Esophagus (tissue), 2 donors: Measurements from ENCODE around the gene KCTD16. TPM values are rescaled to one million over a fixed set of nuclear protein-coding genes. Genes with fewer than 3 reads are reported as not detected.

Experiments used
- H3K27ac ChIP-seq, 2 donors: one replicate each; pipeline ENCODE4 v1.5.1; 2013; ENCODE audit warnings: low read depth in 2 of 2, mild to moderate bottlenecking in 2 of 2, inconsistent platforms in 1 of 2, low read length in 1 of 2, moderate library complexity in 1 of 2
- H3K27me3 ChIP-seq, 2 donors: one replicate each; pipeline ENCODE4 v1.6.1; 2013; ENCODE audit warnings: low read length in 2 of 2, control low read depth in 1 of 2, mild to moderate bottlenecking in 1 of 2; ENCODE audit not compliant: insufficient read depth in 2 of 2, control insufficient read depth in 1 of 2
- H3K36me3 ChIP-seq, 2 donors: one replicate each; pipeline ENCODE4 v1.6.1; 2013; ENCODE audit warnings: low read length in 1 of 2; ENCODE audit not compliant: control insufficient read depth in 2 of 2, insufficient read depth in 2 of 2
- H3K4me1 ChIP-seq, 2 donors: one replicate each; pipeline ENCODE4 v1.6.1; 2013; ENCODE audit warnings: low read length in 1 of 2; ENCODE audit not compliant: control insufficient read depth in 2 of 2, insufficient read depth in 2 of 2
- H3K4me3 ChIP-seq, 2 donors: one replicate each; pipeline ENCODE4 v1.5.1; 2013; ENCODE audit warnings: low read length in 2 of 2, mild to moderate bottlenecking in 2 of 2, low read depth in 1 of 2, moderate library complexity in 1 of 2
- H3K9me3 ChIP-seq, 2 donors: one replicate each; pipeline ENCODE4 v1.6.1; 2013; ENCODE audit warnings: mild to moderate bottlenecking in 2 of 2, low read depth in 1 of 2, low read length in 1 of 2, moderate library complexity in 1 of 2; ENCODE audit not compliant: control insufficient read depth in 2 of 2, insufficient read depth in 1 of 2
- WGBS, 2 donors: extraction: QIAGEN DNeasy Blood & Tissue Kit; methylation state at CpG; one replicate each; pipeline ENCODE4 v1.1.7; 2013; 5-methylcytosine and 5-hydroxymethylcytosine counted together
- polyA plus RNA-seq, 2 donors: library from polyadenylated mRNA; stranded (reverse); fragments of 200-250 nt; gene quantifications; one replicate each; pipeline ENCODE4 v1.2.3, GENCODE V29; 2013
- donor health status: healthy with polysubstance abuse.
- donor health status: Bipolar disorder and iron deficiency.

KCTD16 gene
- polyA plus RNA-seq, 2 donors, result under 0.01 TPM

DNA sequence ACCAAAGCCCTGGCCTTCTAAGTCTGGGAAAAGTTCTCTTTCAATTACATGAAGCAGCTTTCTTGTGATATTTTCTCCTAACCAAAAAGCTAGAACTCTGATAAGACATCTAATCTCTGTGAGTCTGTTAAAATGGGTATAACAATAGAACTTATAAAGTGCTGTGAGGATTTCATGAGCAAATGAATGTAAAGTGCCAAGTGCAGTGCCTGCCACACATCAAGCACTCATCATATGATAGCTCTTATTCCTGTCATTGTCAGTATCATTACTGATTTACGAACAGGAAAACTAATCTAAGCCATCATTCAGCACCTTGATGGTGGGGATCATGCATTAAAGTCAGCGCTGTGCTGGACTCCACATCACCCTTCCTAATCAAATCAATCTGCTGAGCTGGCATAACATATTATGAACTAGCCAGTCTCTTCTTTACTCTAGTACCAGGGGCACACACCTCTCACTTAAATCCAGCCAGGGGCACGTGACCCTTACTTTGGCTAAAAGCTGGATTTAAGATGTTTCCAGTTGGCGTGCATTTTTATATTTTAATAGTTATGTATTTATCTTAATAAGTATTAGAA is 37.5 kb upstream of the KCTD16 start:
- Histone ChIP-seq H3K27me3 (no peaks in the 10 kb centered on the region), H3K27ac (no peak overlapping the region), H3K4me3 (no peak overlapping the region), H3K36me3 (no peaks in the 10 kb centered on the region), H3K4me1 (no peaks in the 10 kb centered on the region), H3K9me3 (no peaks in the 10 kb centered on the region)
- WGBS, 2 donors, result 95% methylated on average over 4 of the region's 4 CpGs

DNA sequence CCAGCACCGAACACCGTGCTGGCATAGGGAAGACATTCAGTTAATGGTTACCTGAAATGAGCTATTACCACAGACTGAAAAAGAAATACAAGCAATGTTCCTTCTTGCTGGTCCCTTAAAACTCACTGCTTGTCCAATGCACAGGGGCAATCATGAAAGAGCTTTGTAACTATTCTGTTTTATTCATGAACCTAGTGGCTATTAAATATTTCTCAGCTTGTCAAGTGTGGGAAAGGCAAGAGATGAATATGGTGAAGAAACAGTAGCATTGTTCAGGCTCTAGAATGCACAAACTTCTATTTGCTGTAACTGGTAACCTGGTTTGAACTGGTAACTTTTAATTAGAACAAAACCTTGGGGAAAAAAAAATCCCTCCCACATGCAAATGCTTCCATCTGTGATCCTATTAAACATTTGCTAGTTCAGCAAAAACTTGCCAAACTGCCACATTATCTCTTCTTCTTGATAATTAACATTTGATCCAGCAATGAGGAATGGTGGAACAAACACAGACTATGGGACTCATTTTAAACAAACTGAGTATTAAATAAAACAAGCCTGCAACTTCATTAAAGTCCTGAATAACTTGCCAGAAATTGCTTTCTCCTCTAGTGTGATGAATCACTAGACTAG is 36.4 kb upstream of the KCTD16 start:
- H3K36me3 ChIP-seq, result no peaks in the 10 kb centered on the region
- 67 to 90% methylated on average over 2 of the region's 2 CpGs for WGBS, 2 donors

DNA sequence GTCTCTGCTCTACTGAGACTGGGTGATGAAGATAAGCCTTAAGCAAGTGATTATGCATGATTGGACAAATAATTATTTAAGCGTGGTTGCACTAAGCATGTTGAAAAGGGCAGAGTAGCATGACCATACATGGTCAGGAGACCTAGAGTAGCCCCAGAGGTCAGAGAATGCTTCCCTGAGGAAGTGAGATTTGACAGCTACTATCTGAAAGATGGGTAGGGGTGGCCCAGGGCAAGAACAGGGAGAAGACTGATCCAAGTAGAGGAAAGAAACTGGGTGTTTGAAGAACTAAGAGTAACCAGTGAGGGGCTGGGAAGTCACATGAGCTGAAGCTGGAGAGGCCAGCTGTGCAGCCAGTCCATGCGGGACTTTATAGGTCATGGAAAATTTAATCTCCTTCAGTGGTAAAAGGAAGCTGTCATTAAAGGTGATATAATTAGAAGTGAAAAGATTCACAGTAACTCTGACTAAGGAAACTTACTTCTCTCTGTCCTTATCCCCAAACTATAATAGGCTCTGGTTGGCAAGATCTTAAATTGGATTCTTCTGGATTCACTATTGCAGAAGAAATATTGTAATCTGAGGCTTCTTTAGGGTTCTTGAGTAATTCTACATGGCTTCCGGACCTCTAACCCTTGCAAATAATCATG is 35.4 kb upstream of the KCTD16 start:
- Histone ChIP-seq H3K36me3 (no peaks in the 10 kb centered on the region), H3K4me3 (no peak overlapping the region), H3K27ac (no peak overlapping the region), H3K9me3 (no peaks in the 10 kb centered on the region), H3K4me1 (no peaks in the 10 kb centered on the region), H3K27me3 (no peaks in the 10 kb centered on the region)
- WGBS, 2 donors, result 82 to 84% methylated on average over 3 of the region's 3 CpGs

More for the DNA sequence above, 36.4 kb upstream of the KCTD16 start:
- Histone ChIP-seq H3K4me3 (no peak overlapping the region), H3K27ac (no peak overlapping the region), H3K9me3 (no peaks in the 10 kb centered on the region), H3K4me1 (no peaks in the 10 kb centered on the region), H3K27me3 (no peaks in the 10 kb centered on the region)

DNA sequence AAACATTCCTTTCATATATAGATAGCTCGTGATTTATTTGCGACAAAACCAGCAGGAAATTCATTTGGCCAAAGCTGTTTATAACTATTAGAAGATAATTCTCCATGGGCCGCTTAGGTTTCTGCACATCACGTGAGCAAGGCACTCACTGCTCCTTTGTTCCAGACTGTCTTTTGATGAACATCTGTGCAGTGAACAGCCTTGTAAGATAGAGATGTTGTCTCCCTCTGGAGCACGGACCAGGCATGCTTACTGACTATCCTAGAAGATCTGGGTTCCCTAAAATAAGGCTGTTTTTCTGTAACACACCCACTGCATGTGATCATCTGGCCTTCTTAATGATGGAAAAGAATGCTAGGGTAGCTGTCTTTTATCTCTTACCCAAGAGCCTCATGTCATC is 31.1 kb upstream of the KCTD16 start:
- Histone ChIP-seq H3K27ac (no peak overlapping the region), H3K4me3 (no peak overlapping the region), H3K4me1 (no peaks in the 10 kb centered on the region), H3K9me3 (no peaks in the 10 kb centered on the region), H3K36me3 (no peaks in the 10 kb centered on the region), H3K27me3 (no peaks in the 10 kb centered on the region)
- 75 to 77% methylated on average over 5 of the region's 5 CpGs for WGBS, 2 donors

DNA sequence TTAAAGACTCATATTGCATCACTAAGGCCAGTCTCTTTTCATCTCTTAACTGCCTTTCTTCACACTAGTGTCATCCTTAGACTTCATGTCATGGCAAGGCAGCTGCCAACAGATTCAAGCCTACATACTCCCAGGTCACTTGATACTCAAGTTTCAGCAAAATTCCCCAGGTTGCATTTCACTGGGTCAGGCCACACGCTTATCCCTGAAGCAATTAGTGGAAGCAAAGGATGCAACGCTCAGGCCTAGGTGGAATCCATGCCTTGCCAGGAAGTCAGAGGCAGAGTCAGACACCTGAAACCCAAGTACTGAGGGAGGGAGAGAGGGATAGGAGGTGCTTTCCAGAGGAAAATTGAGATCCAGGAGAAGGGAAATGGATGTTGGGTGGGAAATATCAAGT is 29.1 kb upstream of the KCTD16 start:
- Histone ChIP-seq H3K27me3 (no peaks in the 10 kb centered on the region), H3K27ac (no peak overlapping the region), H3K36me3 (no peaks in the 10 kb centered on the region), H3K4me1 (no peaks in the 10 kb centered on the region), H3K4me3 (no peak overlapping the region), H3K9me3 (no peaks in the 10 kb centered on the region)
- 83 to 90% methylated on average over 2 of the region's 2 CpGs for WGBS, 2 donors

DNA sequence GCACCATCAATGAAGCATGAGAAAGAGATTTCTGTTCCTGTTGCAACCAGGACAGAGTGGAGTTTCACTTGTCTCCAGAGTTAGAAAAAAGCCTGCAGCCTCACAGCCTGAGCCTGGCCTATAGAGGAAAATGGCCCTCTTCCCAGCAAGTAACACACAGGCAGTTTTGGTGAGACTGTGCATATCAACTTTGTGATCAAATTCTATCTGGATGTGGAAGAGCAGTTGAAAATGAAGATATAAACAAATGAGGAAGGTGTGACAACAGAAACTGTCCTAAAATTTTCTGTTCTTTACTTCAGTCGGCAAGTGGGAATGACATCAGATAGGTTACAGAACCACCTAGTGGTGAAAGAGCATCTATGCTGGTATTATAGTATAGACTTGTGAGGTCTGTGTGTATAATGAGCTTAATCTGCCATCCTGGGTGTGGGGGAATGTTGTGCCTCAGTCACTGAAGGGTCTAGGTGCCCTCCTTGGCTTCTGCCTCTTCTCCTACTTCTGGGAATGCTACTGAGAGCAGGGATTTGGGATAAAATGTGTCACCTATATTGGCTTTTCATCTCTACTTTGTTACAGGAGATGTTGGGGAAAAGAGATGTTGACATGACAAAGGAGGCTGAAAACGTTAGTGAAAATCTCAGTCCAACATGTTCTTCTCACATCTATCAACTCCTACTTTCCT is 28.4 kb upstream of the KCTD16 start:
- Histone ChIP-seq H3K36me3 (no peaks in the 10 kb centered on the region), H3K4me3 (no peak overlapping the region), H3K27me3 (no peaks in the 10 kb centered on the region), H3K9me3 (no peaks in the 10 kb centered on the region), H3K4me1 (no peaks in the 10 kb centered on the region), H3K27ac (no peak overlapping the region)
- WGBS, 2 donors, result 10 to 12% methylated on average over 2 of the region's 2 CpGs

DNA sequence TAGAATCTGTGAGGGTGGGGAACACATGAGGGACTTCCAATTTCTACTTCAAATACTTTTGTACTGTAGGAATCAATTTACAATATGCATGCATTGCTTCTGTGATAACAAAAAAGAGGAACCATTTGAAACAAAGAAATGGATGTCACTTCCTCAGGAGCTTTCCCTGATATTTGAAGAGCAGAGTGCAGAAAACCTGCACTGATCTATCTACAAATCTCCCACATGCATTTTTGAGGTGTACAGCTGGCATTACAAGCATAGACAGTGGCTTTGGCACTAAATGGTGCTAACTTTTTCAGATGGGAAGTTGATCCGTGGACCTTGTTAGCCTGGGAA is 27.9 kb upstream of the KCTD16 start:
- no peak overlapping the region for H3K4me3 ChIP-seq
- H3K4me1 ChIP-seq, result no peaks in the 10 kb centered on the region
- 46 to 52% methylated on average over 1 of the region's 1 CpG for WGBS, 2 donors
- H3K36me3 ChIP-seq, result no peaks in the 10 kb centered on the region
- H3K27ac ChIP-seq, result no peak overlapping the region
- H3K9me3 ChIP-seq, result no peaks in the 10 kb centered on the region
- no peaks in the 10 kb centered on the region for H3K27me3 ChIP-seq

DNA sequence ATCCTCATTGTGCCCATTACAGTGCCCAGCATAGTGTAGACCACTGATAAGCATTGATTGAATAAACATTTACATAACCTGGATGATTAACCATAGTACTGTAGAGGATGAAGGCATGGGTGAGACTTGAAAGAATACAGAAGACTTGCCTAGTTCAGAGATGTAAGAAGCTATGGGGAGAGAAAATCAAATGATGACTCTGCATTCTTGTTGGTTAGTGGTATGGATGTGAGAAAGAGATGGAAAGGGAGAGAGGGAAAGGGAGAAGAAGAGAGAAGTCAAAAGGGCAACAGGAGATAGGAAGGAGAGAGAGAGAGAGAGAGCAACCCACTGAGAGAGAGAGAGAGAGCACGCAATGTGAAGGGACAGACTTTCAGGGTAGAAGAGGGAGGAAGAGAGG is 27.0 kb upstream of the KCTD16 start:
- Histone ChIP-seq H3K4me1 (no peaks in the 10 kb centered on the region), H3K27ac (no peak overlapping the region), H3K4me3 (no peak overlapping the region), H3K36me3 (no peaks in the 10 kb centered on the region), H3K27me3 (no peaks in the 10 kb centered on the region), H3K9me3 (no peaks in the 10 kb centered on the region)
- 94 to 100% methylated on average over 1 of the region's 1 CpG for WGBS, 2 donors

DNA sequence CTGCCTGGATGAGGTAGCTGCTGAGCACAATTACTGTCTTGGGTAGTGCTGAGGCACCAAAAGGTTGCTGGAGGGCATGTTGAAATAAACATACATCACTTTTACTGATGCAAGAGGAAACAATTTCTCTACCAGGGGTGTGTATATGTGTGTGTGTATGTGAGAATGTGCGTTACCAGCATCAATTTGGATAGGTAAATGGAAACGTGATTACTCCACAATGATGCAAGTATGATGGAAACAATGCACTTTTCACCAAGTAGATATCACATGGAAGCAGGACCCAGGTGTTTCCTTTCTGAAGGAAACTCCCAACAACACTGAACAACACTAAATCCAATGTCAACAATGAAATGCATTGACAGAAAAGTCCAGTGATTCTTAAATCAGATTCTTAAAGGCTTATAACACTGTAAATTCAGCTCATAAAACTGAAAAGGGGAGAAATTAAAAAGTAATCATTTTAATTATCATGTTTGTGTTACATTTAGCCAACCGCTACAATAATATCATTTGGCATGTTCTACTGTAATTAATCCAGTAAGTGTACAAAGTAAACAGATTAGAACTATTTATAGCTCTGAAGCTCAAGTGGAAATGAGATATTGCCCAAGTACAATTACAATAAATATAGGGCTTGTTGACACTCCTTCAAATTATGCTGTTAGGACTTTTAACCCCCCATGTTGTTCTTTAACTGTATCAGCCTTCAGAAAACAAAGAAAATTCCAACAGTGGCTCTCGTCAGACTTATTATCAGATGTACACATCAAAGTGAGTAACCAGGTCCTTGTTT is 25.5 kb upstream of the KCTD16 start:
- H3K4me1 ChIP-seq, result no peaks in the 10 kb centered on the region
- 41 to 47% methylated on average over 4 of the region's 4 CpGs for WGBS, 2 donors
- H3K27ac ChIP-seq, result no peak overlapping the region
- H3K4me3 ChIP-seq, result no peak overlapping the region
- H3K27me3 ChIP-seq, result no peaks in the 10 kb centered on the region
- H3K9me3 ChIP-seq, result no peaks in the 10 kb centered on the region
- no peaks in the 10 kb centered on the region for H3K36me3 ChIP-seq
